ENCODE measurements around the gene GNB3.

DNA sequence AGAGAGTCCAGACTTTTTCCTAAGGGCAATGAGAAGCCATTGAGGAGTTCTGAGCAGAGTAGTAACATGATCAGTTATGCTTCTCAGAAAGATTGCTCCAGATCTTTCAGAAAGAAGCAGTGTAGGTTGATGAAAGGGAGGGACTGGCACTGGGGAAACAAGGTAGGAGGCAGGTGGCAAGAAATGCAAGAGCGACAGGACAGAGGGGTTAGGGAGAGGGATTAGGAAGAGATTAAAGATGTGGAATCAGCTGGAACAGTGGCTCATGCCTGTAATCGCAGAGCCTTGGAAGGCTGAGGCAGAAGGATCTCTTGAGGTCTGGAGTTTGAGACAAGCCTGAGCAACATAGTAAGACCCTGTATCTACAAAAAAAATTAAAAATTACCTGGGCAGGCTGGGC, 7.0 kb downstream of the GNB3 start:
- TF ChIP-seq POLR2A (IDR thresholded peaks at IDR 0.05): no peak
- TF ChIP-seq, protein P1, sequence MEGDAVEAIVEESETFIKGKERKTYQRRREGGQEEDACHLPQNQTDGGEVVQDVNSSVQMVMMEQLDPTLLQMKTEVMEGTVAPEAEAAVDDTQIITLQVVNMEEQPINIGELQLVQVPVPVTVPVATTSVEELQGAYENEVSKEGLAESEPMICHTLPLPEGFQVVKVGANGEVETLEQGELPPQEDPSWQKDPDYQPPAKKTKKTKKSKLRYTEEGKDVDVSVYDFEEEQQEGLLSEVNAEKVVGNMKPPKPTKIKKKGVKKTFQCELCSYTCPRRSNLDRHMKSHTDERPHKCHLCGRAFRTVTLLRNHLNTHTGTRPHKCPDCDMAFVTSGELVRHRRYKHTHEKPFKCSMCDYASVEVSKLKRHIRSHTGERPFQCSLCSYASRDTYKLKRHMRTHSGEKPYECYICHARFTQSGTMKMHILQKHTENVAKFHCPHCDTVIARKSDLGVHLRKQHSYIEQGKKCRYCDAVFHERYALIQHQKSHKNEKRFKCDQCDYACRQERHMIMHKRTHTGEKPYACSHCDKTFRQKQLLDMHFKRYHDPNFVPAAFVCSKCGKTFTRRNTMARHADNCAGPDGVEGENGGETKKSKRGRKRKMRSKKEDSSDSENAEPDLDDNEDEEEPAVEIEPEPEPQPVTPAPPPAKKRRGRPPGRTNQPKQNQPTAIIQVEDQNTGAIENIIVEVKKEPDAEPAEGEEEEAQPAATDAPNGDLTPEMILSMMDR (IDR thresholded peaks at IDR 0.05): no peak
